Measurements from ENCODE around the gene NEK10.
A peak's percentile ranks its signal among the peaks of the same experiment; 100 is the strongest.

Gene NEK10

DNA sequence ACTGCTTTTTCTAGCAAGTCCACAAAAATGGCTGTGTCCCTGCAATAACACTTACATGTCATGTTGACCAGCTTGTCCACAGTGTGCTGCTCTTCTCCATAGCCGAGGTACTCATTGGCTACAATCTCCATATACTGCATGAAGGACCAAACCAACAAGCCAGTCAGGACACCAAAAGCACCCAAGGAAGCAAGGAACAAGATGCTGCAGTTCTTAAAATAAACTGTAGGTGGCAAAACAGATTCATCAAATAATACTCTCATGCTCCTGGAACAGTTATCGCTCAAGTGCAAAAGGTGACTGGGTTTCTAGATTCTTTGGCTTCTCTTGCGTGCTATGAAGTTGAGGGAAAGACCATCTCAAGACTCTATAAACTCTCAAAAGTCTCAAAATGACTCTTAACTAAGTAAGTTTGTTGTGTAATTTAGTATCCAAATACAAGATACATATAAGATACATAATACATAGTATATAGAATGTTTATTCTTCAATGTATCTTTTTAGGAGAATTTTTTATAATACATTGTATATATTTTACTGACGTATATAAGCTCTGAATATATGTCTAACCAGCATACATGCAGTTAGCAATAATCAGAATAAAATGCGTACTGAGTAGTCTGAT is 57.0 kb downstream of the NEK10 start:
- no peaks in the 10 kb centered on the region for H3K9me3 ChIP-seq (ENCODE audit: low read length)
- H3K4me1 ChIP-seq (ENCODE audit: insufficient read depth, low read length, severe bottlenecking), result no peaks in the 10 kb centered on the region
- no peak overlapping the region for H3K4me2 ChIP-seq (ENCODE audit: low read length)
- H3K4me3 ChIP-seq (ENCODE audit: low read depth, low read length, poor library complexity, severe bottlenecking), result no peak overlapping the region
- peak; percentile 76 for TF ChIP-seq CTCF (IDR thresholded peaks at IDR 0.05; ENCODE audit: low read length)
- no peak for TF ChIP-seq EZH2 (IDR thresholded peaks at IDR 0.05; ENCODE audit: borderline replicate concordance, low read length)
- H2AFZ ChIP-seq (ENCODE audit: low read length), result no peak overlapping the region
- H3K9me2 ChIP-seq (ENCODE audit: low read depth, low read length), result no peaks in the 10 kb centered on the region
- no peaks in the 10 kb centered on the region for H4K20me1 ChIP-seq (ENCODE audit: insufficient read depth, low read length)
- H3K27me3 ChIP-seq (ENCODE audit: insufficient read depth, low read length), result no peaks in the 10 kb centered on the region
- no peaks in the 10 kb centered on the region for H3F3A ChIP-seq (ENCODE audit: insufficient read depth, low read length)
- H3K27ac ChIP-seq (ENCODE audit: low read depth, low read length, poor library complexity, severe bottlenecking), result no peak overlapping the region
- H3K9ac ChIP-seq (ENCODE audit: low read length), result no peak overlapping the region
- H3K36me3 ChIP-seq (ENCODE audit: insufficient read depth, low read length), result no peaks in the 10 kb centered on the region
- H3K79me2 ChIP-seq (ENCODE audit: insufficient read depth, low read length), result no peaks in the 10 kb centered on the region

DNA sequence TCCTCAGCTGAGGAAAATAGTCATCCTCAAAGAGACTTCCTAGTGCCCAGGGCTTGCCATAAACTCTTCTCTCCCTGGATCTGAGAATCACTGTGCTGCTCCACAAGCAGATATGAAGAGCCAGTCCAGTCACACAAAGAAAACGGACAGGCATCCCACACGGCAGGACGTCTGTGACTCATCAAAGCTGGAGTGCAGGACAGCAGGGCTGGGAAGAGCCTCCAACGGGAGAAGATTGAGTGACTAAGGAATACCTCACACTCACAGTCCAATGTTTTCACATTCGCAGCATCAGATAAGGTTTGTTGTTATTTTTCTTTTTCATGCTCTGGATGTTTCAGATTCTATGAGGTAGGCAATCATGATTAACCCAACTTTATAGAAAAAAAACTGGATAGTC is 57.8 kb downstream of the NEK10 start:
- no peaks in the 10 kb centered on the region for H3K9me2 ChIP-seq (ENCODE audit: low read depth, low read length)
- TF ChIP-seq EZH2 (IDR thresholded peaks at IDR 0.05; ENCODE audit: borderline replicate concordance, low read length) (no peak), CTCF (IDR thresholded peaks at IDR 0.05; ENCODE audit: low read length) (no peak)
- H3K9me3 ChIP-seq (ENCODE audit: low read length), result no peaks in the 10 kb centered on the region
- H3K36me3 ChIP-seq (ENCODE audit: insufficient read depth, low read length), result no peaks in the 10 kb centered on the region
- no peak overlapping the region for H3K4me3 ChIP-seq (ENCODE audit: low read depth, low read length, poor library complexity, severe bottlenecking)
- H3F3A ChIP-seq (ENCODE audit: insufficient read depth, low read length), result no peaks in the 10 kb centered on the region
- H3K4me1 ChIP-seq (ENCODE audit: insufficient read depth, low read length, severe bottlenecking), result no peaks in the 10 kb centered on the region
- H3K27me3 ChIP-seq (ENCODE audit: insufficient read depth, low read length), result no peaks in the 10 kb centered on the region
- H3K27ac ChIP-seq (ENCODE audit: low read depth, low read length, poor library complexity, severe bottlenecking), result no peak overlapping the region
- H4K20me1 ChIP-seq (ENCODE audit: insufficient read depth, low read length), result no peaks in the 10 kb centered on the region
- H2AFZ ChIP-seq (ENCODE audit: low read length), result no peak overlapping the region
- H3K9ac ChIP-seq (ENCODE audit: low read length), result no peak overlapping the region
- H3K79me2 ChIP-seq (ENCODE audit: insufficient read depth, low read length), result no peaks in the 10 kb centered on the region
- no peak overlapping the region for H3K4me2 ChIP-seq (ENCODE audit: low read length)

GRCh38 chr3:27310688-27311087 is 58.5 kb downstream of the NEK10 start:
- no peak for TF ChIP-seq EZH2 (IDR thresholded peaks at IDR 0.05; ENCODE audit: borderline replicate concordance, low read length)
- TF ChIP-seq CTCF (IDR thresholded peaks at IDR 0.05; ENCODE audit: low read length), result no peak
- H2AFZ ChIP-seq (ENCODE audit: low read length), result no peak overlapping the region
- no peaks in the 10 kb centered on the region for H3K9me3 ChIP-seq (ENCODE audit: low read length)
- H3K9me2 ChIP-seq (ENCODE audit: low read depth, low read length), result no peaks in the 10 kb centered on the region
- no peak overlapping the region for H3K4me3 ChIP-seq (ENCODE audit: low read depth, low read length, poor library complexity, severe bottlenecking)
- no peaks in the 10 kb centered on the region for H3K27me3 ChIP-seq (ENCODE audit: insufficient read depth, low read length)
- H4K20me1 ChIP-seq (ENCODE audit: insufficient read depth, low read length), result no peaks in the 10 kb centered on the region
- H3K36me3 ChIP-seq (ENCODE audit: insufficient read depth, low read length), result no peaks in the 10 kb centered on the region
- no peaks in the 10 kb centered on the region for H3K79me2 ChIP-seq (ENCODE audit: insufficient read depth, low read length)
- H3K4me2 ChIP-seq (ENCODE audit: low read length), result no peak overlapping the region
- no peaks in the 10 kb centered on the region for H3F3A ChIP-seq (ENCODE audit: insufficient read depth, low read length)
- H3K9ac ChIP-seq (ENCODE audit: low read length), result no peak overlapping the region
- H3K4me1 ChIP-seq (ENCODE audit: insufficient read depth, low read length, severe bottlenecking), result no peaks in the 10 kb centered on the region
- H3K27ac ChIP-seq (ENCODE audit: low read depth, low read length, poor library complexity, severe bottlenecking), result no peak overlapping the region
